Astrocyte (in vitro differentiated cells and primary cell): Measurements from ENCODE around the gene POLR2E. TPM values are rescaled to one million over a fixed set of nuclear protein-coding genes. Genes with fewer than 3 reads are reported as not detected.

ENCODE experiments used
- DNase-seq: peaks from one replicate; pipeline ENCODE4 v3.0.0-alpha.2; 2010; ENCODE audit warnings: low read depth
- FAIRE-seq: peaks from 2 replicates; lab custom pipeline; 2011; peaks lifted over from hg19 to GRCh38; lab: Jason Lieb, UNC
- H2AFZ ChIP-seq: 2 replicates; pipeline ENCODE4 v1.6.0; 2012; ENCODE audit warnings: low read depth, low read length, inconsistent platforms
- H3K27ac ChIP-seq: 2 replicates; pipeline ENCODE4 v1.5.1; 2011; ENCODE audit warnings: low read depth, low read length, inconsistent platforms
- H3K27me3 ChIP-seq: 2 replicates; pipeline ENCODE4 v1.6.0; 2011; ENCODE audit warnings: low read length, inconsistent platforms; ENCODE audit not compliant: insufficient read depth
- H3K36me3 ChIP-seq: 2 replicates; pipeline ENCODE4 v1.5.1; 2011; ENCODE audit warnings: low read length, inconsistent platforms; ENCODE audit not compliant: insufficient read depth
- H3K4me1 ChIP-seq: 2 replicates; pipeline ENCODE4 v1.5.1; 2011; ENCODE audit warnings: low read length, inconsistent platforms; ENCODE audit not compliant: insufficient read depth
- H3K4me2 ChIP-seq: 2 replicates; pipeline ENCODE4 v1.6.0; 2012; ENCODE audit warnings: low read length, inconsistent platforms
- H3K4me3 ChIP-seq: 2 replicates; pipeline ENCODE4 v1.5.1; 2011; ENCODE audit warnings: low read depth, mild to moderate bottlenecking, low read length, inconsistent platforms; ENCODE audit not compliant: insufficient read depth
- H3K79me2 ChIP-seq: 2 replicates; pipeline ENCODE4 v1.6.0; 2012; ENCODE audit warnings: mild to moderate bottlenecking, low read length, inconsistent platforms; ENCODE audit not compliant: insufficient read depth
- H3K9ac ChIP-seq: 2 replicates; pipeline ENCODE4 v1.6.0; 2012; ENCODE audit warnings: mild to moderate bottlenecking, low read length, inconsistent platforms
- H3K9me3 ChIP-seq: 2 replicates; pipeline ENCODE4 v1.5.1; 2012; ENCODE audit warnings: low read depth, mild to moderate bottlenecking, low read length, inconsistent platforms; ENCODE audit not compliant: insufficient read depth
- H4K20me1 ChIP-seq: 2 replicates; pipeline ENCODE4 v1.6.0; 2012; ENCODE audit warnings: low read length, inconsistent platforms; ENCODE audit not compliant: insufficient read depth
- H3K27ac Mint-ChIP-seq: one replicate; pipeline ENCODE4 v1.8.0; 2021; ENCODE audit warnings: mild to moderate bottlenecking, mixed read lengths; ENCODE audit not compliant: unreplicated experiment
- H3K27me3 Mint-ChIP-seq: one replicate; pipeline ENCODE4 v1.8.0; 2021; ENCODE audit warnings: low read depth, mixed read lengths; ENCODE audit not compliant: unreplicated experiment
- H3K36me3 Mint-ChIP-seq: one replicate; pipeline ENCODE4 v1.8.0; 2021; ENCODE audit warnings: low read depth, mixed read lengths; ENCODE audit not compliant: unreplicated experiment
- H3K4me1 Mint-ChIP-seq: one replicate; pipeline ENCODE4 v1.8.0; 2021; ENCODE audit warnings: low read depth, mixed read lengths; ENCODE audit not compliant: unreplicated experiment
- H3K4me3 Mint-ChIP-seq: one replicate; pipeline ENCODE4 v1.8.0; 2021; ENCODE audit warnings: mild to moderate bottlenecking, moderate library complexity, mixed read lengths; ENCODE audit not compliant: unreplicated experiment
- H3K9me3 Mint-ChIP-seq: one replicate; pipeline ENCODE4 v1.8.0; 2021; ENCODE audit warnings: mild to moderate bottlenecking, mixed read lengths; ENCODE audit not compliant: unreplicated experiment
- CTCF ChIP-seq: IDR thresholded peaks from 2 replicates; pipeline ENCODE4 v1.5.1; 2011; ENCODE audit warnings: low read depth, mild to moderate bottlenecking, inconsistent platforms, low read length, moderate library complexity; ENCODE audit not compliant: insufficient read depth
- EZH2 ChIP-seq: IDR thresholded peaks from 2 replicates; pipeline ENCODE4 v1.6.1; 2012; ENCODE audit warnings: mild to moderate bottlenecking, low read length, inconsistent platforms; ENCODE audit not compliant: insufficient read depth
- total RNA-seq: library from RNA; stranded (reverse); gene quantifications from 2 replicates; pipeline ENCODE4 v1.2.1, GENCODE V29; 2021

Gene POLR2E
- total RNA-seq, 1 donor from 2014 or later, result 207 TPM

DNA sequence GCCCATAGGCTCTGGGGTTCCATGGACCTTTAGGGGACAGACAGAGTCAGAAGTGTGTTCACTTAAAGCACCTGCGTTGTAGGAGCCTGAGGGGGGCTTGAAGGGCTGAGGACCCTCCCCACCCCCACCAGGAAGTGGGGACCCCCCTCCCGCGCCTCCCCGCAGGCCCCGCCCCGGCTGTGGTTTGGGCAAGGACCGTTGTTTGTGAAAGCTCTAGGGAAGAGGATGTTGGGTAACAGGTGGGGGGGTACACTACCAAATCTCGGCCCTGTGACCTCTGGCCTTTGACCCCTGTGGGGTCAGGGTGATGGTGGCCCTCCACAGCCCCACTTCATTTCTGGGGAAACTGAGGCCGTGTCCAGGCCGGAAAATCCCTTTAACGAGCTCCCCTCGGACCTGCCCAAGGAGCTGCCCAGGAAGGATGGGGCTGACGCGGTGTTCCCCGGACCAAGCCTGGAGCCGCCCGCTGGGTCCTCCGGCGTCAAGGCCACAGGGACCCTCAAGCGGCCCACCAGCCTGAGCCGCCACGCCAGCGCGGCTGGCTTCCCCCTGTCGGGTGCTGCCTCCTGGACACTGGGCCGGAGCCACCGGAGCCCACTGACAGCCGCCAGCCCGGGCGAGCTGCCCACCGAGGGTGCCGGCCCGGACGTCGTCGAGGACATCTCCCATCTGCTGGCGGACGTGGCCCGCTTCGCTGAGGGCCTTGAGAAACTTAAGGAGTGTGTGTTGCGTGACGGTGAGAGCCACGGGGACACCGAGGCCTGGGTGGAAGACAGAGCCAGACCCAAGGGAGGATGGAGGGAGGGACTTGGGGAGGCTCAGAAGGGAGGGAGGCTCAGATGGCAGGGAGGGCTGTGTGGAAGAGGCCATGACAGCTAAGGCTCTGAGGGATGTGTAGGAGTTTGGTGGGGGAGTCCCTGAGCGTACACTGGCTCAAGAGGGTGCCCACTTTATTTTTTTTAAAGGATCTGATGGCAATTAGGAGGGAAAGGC, 26.9 kb downstream of the POLR2E start:
- H4K20me1 ChIP-seq, result peaks cover 9% of the 10 kb centered on the region
- H3K36me3 Mint-ChIP-seq, result peaks cover 2% of the 10 kb centered on the region
- no peaks in the 10 kb centered on the region for H3K79me2 ChIP-seq
- H3K4me2 ChIP-seq, result no peak overlapping the region
- peaks cover 35% of the 10 kb centered on the region for H3K27me3 ChIP-seq
- H3K36me3 ChIP-seq, result no peaks in the 10 kb centered on the region
- peaks cover 3% of the 10 kb centered on the region for H3K4me1 ChIP-seq
- no peak overlapping the region for H3K9ac ChIP-seq
- DNase-seq (no peak), FAIRE-seq (no peak)
- H3K4me3 Mint-ChIP-seq, result no peak overlapping the region
- H3K27me3 Mint-ChIP-seq, result peaks cover 33% of the 10 kb centered on the region
- no peaks in the 10 kb centered on the region for H3K9me3 Mint-ChIP-seq
- no peak overlapping the region for H2AFZ ChIP-seq
- no peak overlapping the region for H3K4me3 ChIP-seq
- no peak overlapping the region for H3K27ac ChIP-seq
- H3K4me1 Mint-ChIP-seq, result peaks cover 3% of the 10 kb centered on the region
- H3K9me3 ChIP-seq, result no peaks in the 10 kb centered on the region
- no peak overlapping the region for H3K27ac Mint-ChIP-seq
- TF ChIP-seq CTCF, result no peak
- no peak for TF ChIP-seq EZH2

DNA sequence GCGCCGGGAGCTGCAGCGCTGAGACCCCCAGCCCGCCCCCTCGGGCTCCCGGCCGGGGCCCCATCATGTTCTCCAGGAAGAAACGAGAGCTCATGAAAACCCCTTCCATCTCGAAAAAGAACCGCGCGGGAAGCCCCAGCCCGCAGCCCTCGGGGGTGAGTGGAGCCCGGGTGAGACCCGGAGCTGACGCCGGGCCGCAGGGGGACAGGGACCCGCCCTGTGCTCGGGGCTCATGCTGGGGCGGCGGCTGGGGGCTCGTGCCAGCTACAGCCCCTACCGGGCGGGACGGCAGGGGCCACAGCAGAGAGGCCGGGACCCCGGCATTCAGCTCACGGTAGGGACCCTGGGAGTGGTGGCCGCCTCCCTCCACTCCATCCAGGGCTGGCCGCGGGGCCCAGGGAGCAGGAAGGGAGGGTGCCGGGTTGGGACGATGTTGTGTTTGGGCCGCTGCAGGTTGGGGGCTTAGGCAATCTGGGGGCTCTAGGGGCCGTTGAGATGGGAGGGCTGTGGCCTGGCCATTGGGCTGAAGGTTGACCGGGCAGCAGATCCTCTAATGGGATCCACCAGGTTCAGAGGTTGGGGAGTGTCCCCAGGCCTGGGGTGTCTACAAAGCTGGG, 27.7 kb downstream of the POLR2E start:
- no peak overlapping the region for H3K4me3 Mint-ChIP-seq
- H3K4me3 ChIP-seq, result peak overlapping the region; percentile 23
- FAIRE-seq, result no peak

More for the DNA sequence above, 27.7 kb downstream of the POLR2E start:
- H3K27me3 ChIP-seq, result peaks cover 33% of the 10 kb centered on the region
- Mint-ChIP-seq H3K36me3 (peaks cover 2% of the 10 kb centered on the region), H3K27me3 (peaks cover 28% of the 10 kb centered on the region), H3K9me3 (no peaks in the 10 kb centered on the region), H3K27ac (no peak overlapping the region), H3K4me1 (peaks cover 3% of the 10 kb centered on the region)
- H3K79me2 ChIP-seq, result no peaks in the 10 kb centered on the region
- DNase-seq, result no peak
- peaks cover 3% of the 10 kb centered on the region for H3K4me1 ChIP-seq
- no peak overlapping the region for H2AFZ ChIP-seq
- peaks cover 9% of the 10 kb centered on the region for H4K20me1 ChIP-seq
- TF ChIP-seq CTCF (no peak), EZH2 (peak; percentile 86)
- peak overlapping the region; percentile 54 for H3K4me2 ChIP-seq
- no peaks in the 10 kb centered on the region for H3K9me3 ChIP-seq
- H3K36me3 ChIP-seq, result no peaks in the 10 kb centered on the region
- H3K9ac ChIP-seq, result no peak overlapping the region
- no peak overlapping the region for H3K27ac ChIP-seq
